ENCODE measurements around the gene CRB2.

The CRB2 gene

DNA sequence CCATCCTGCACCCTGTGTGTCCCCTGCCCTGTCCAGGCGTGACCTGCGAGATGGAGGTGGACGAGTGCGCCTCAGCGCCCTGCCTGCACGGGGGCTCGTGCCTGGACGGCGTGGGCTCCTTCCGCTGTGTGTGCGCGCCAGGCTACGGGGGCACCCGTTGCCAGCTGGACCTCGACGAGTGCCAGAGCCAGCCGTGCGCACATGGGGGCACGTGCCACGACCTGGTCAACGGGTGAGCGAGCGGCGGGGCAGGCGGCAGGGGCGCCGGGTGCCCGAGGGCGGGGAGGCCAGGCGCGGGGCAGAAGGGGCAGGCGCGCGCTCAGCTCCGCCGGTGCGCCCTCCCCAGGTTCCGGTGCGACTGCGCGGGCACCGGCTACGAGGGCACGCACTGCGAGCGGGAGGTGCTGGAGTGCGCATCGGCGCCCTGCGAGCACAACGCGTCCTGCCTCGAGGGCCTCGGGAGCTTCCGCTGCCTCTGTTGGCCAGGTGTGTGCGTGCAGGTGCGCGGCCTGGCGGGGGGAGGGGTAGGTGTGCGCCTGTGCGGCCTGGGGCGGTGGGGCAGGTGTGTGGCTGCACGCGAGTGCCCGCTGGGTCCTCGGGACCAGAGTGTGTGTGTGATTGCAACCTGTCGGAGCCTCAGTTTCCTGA, 10.0 kb downstream of the CRB2 start:
- Mint-ChIP-seq H3K27me3 (peaks cover 51% of the 10 kb centered on the region), H3K4me1 (no peaks in the 10 kb centered on the region), H3K36me3 (ENCODE audit: insufficient read depth) (peaks cover 2% of the 10 kb centered on the region), H3K9me3 (no peaks in the 10 kb centered on the region), H3K27ac (ENCODE audit: low read depth) (no peak overlapping the region), H3K4me3 (no peak overlapping the region)
- ATAC-seq (replicated peaks; ENCODE audit: extremely low read depth, poor library complexity, severe bottlenecking) = no peak
- no peak for DNase-seq (ENCODE audit: low spot score in 2 of 2)

DNA sequence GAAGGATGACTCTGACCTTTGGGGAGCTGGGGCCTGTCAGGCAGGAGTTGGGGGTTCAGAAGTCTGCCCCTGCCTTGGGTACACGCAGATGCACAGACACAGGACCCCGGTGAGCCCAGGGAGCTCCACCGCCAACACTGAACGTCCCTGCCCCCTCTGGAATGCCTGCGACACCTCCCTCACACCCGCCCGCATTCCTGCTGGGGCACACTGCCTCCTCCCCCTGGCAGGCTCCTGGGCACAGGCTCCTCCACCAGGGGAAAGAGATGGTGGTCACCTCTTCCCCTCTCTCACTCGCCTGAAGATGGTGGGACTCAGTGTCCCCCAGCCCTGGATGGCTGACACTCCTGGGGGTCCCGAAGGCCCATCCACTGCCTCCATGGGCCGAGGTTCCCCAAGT, 12.0 kb downstream of the CRB2 start:
- H3K27me3 Mint-ChIP-seq = peaks cover 62% of the 10 kb centered on the region
- peaks cover 8% of the 10 kb centered on the region for H3K4me1 Mint-ChIP-seq
- no peak overlapping the region for H3K4me3 Mint-ChIP-seq
- DNase-seq (ENCODE audit: low spot score in 2 of 2) (no peak), ATAC-seq (replicated peaks; ENCODE audit: extremely low read depth, poor library complexity, severe bottlenecking) (no peak)
- no peak overlapping the region for H3K27ac Mint-ChIP-seq (ENCODE audit: low read depth)
- peaks cover 4% of the 10 kb centered on the region for H3K36me3 Mint-ChIP-seq (ENCODE audit: insufficient read depth)
- H3K9me3 Mint-ChIP-seq = no peaks in the 10 kb centered on the region

DNA sequence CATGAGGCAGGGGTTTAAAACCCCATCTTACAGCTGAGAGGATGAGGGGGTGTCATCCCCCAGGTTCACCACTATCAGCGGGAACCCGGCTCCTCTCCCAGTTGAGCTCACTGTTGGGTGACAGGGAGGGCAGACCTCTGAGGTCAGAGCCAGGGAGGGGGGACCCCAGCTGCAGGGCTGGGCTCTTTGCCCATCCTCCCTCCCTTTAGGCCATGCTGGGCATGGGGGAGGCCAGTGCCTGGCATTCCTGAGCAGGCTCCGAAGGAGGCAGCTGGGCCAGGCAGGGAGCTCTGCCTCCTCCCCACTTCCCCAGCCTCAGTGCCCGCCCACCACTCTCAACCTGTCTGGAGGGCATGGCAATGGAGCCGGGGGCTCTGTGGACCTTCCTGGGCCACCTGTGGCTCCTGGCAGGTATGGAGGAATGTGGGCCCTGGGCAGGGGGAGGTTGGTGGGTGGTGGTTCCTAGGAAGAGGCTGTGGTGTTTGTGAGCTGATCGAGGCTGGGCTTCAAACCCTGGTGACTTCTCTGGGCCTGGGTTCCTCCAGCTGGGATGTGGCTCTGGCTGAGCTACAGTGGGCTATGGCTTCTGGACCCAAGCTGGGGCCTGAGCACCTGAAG, 12.6 kb downstream of the CRB2 start:
- H3K36me3 Mint-ChIP-seq (ENCODE audit: insufficient read depth) = peaks cover 4% of the 10 kb centered on the region
- no peak overlapping the region for H3K27ac Mint-ChIP-seq (ENCODE audit: low read depth)
- DNase-seq (ENCODE audit: low spot score in 2 of 2) (no peak), ATAC-seq (replicated peaks; ENCODE audit: extremely low read depth, poor library complexity, severe bottlenecking) (no peak)
- peaks cover 8% of the 10 kb centered on the region for H3K4me1 Mint-ChIP-seq
- no peak overlapping the region for H3K4me3 Mint-ChIP-seq
- H3K9me3 Mint-ChIP-seq = no peaks in the 10 kb centered on the region
- peaks cover 61% of the 10 kb centered on the region for H3K27me3 Mint-ChIP-seq

DNA sequence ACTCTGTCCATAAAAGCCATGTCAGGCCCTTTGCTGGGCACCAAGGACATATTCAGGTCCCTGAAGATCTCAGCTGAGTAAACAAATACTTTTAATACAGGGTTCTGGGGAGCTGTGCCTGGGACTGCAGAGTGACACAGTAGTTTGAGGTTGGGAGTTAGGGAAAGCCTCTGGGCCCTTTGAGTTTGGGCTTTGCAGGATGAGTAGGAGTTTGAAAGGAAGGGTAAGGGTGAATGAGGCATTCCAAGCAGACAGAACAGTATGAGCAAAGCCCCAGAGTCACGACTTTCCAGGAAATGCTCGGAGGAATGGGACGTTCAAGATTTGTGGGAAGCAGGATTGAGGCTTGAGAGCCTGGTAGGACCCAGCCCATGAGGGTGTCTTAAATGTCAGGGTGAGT, 13.3 kb downstream of the CRB2 start:
- Mint-ChIP-seq H3K4me1 (peaks cover 8% of the 10 kb centered on the region), H3K9me3 (no peaks in the 10 kb centered on the region), H3K4me3 (no peak overlapping the region), H3K27me3 (peaks cover 60% of the 10 kb centered on the region), H3K27ac (ENCODE audit: low read depth) (no peak overlapping the region), H3K36me3 (ENCODE audit: insufficient read depth) (peaks cover 4% of the 10 kb centered on the region)
- ATAC-seq (replicated peaks; ENCODE audit: extremely low read depth, poor library complexity, severe bottlenecking) = no peak
- no peak for DNase-seq (ENCODE audit: low spot score in 2 of 2)

DNA sequence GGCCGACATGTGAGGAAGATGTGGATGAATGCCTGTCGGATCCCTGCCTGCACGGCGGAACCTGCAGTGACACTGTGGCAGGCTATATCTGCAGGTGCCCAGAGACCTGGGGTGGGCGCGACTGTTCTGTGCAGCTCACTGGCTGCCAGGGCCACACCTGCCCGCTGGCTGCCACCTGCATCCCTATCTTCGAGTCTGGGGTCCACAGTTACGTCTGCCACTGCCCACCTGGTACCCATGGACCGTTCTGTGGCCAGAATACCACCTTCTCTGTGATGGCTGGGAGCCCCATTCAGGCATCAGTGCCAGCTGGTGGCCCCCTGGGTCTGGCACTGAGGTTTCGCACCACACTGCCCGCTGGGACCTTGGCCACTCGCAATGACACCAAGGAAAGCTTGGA, 14.1 kb downstream of the CRB2 start:
- no peak for ATAC-seq (replicated peaks; ENCODE audit: extremely low read depth, poor library complexity, severe bottlenecking)
- Mint-ChIP-seq H3K27me3 (peaks cover 68% of the 10 kb centered on the region), H3K36me3 (ENCODE audit: insufficient read depth) (peaks cover 4% of the 10 kb centered on the region), H3K4me3 (no peak overlapping the region), H3K4me1 (peaks cover 8% of the 10 kb centered on the region), H3K9me3 (no peaks in the 10 kb centered on the region), H3K27ac (ENCODE audit: low read depth) (no peak overlapping the region)
- DNase-seq (ENCODE audit: low spot score in 2 of 2) = no peak

DNA sequence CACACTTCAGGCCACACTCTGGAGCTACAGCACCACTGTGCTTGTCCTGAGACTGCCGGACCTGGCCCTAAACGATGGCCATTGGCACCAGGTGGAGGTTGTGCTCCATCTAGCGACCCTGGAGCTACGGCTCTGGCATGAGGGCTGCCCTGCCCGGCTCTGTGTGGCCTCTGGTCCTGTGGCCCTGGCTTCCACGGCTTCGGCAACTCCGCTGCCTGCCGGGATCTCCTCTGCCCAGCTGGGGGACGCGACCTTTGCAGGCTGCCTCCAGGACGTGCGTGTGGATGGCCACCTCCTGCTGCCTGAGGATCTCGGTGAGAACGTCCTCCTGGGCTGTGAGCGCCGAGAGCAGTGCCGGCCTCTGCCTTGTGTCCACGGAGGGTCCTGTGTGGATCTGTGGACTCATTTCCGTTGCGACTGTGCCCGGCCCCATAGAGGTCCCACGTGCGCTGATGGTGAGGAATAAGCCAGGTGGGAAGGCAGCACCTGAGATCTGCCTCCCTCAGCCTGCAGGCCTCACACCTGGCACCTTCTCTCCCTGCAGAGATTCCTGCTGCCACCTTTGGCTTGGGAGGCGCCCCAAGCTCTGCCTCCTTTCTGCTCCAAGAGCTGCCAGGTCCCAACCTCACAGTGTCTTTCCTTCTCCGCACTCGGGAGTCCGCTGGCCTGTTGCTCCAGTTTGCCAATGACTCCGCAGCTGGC, 14.7 kb downstream of the CRB2 start:
- ATAC-seq (replicated peaks; ENCODE audit: extremely low read depth, poor library complexity, severe bottlenecking) (no peak), DNase-seq (ENCODE audit: low spot score in 2 of 2) (no peak)
- peaks cover 3% of the 10 kb centered on the region for H3K36me3 Mint-ChIP-seq (ENCODE audit: insufficient read depth)
- no peak overlapping the region for H3K27ac Mint-ChIP-seq (ENCODE audit: low read depth)
- no peaks in the 10 kb centered on the region for H3K9me3 Mint-ChIP-seq
- peaks cover 71% of the 10 kb centered on the region for H3K27me3 Mint-ChIP-seq
- no peak overlapping the region for H3K4me3 Mint-ChIP-seq
- H3K4me1 Mint-ChIP-seq = peaks cover 8% of the 10 kb centered on the region

DNA sequence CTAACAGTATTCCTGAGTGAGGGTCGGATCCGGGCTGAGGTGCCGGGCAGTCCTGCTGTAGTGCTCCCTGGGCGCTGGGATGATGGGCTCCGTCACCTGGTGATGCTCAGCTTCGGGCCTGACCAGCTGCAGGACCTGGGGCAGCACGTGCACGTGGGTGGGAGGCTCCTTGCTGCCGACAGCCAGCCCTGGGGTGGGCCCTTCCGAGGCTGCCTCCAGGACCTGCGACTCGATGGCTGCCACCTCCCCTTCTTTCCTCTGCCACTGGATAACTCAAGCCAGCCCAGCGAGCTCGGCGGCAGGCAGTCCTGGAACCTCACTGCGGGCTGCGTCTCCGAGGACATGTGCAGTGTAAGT, 15.2 kb downstream of the CRB2 start:
- DNase-seq (ENCODE audit: low spot score in 2 of 2) (no peak), ATAC-seq (replicated peaks; ENCODE audit: extremely low read depth, poor library complexity, severe bottlenecking) (no peak)
- Mint-ChIP-seq H3K36me3 (ENCODE audit: insufficient read depth) (peaks cover 2% of the 10 kb centered on the region), H3K9me3 (no peaks in the 10 kb centered on the region), H3K4me1 (peaks cover 8% of the 10 kb centered on the region), H3K27ac (ENCODE audit: low read depth) (no peak overlapping the region), H3K27me3 (peaks cover 71% of the 10 kb centered on the region), H3K4me3 (no peak overlapping the region)

DNA sequence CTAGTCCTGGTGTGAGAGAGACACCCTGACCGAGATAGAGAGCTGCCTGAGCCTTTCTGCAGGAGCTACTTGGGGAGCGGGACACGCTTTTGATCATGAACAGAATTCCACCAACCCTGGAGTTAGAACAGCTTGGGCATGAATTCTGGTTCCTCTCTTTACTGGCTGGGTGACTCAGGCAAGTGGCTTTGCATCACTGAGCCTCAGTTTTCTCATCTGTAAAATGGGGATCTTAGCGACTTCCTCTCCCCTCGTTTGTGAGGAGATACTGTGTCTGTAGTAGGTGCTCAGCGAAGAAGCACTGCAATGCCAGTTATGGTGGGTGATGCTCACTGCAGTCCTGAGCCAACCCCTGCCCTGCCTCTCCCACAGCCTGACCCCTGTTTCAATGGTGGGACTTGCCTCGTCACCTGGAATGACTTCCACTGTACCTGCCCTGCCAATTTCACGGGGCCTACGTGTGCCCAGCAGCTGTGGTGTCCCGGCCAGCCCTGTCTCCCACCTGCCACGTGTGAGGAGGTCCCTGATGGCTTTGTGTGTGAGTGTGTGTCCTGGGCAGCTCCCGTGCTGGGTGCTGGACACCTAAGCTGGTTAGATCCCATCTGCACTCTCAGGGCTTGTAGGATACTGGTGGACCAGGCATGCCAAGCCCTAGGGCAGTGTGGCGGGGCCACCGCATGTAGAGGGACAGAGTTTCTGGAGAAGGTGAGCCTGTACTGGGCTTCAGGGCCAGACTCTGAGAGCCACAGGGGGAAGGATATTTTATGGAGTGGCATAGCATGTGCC, 16.0 kb downstream of the CRB2 start:
- DNase-seq (ENCODE audit: low spot score in 2 of 2) (no peak), ATAC-seq (replicated peaks; ENCODE audit: extremely low read depth, poor library complexity, severe bottlenecking) (no peak)
- no peaks in the 10 kb centered on the region for H3K9me3 Mint-ChIP-seq
- H3K4me3 Mint-ChIP-seq = no peak overlapping the region
- peak overlapping the region; percentile 23 for H3K27ac Mint-ChIP-seq (ENCODE audit: low read depth)
- peaks cover 2% of the 10 kb centered on the region for H3K36me3 Mint-ChIP-seq (ENCODE audit: insufficient read depth)
- H3K27me3 Mint-ChIP-seq = peaks cover 71% of the 10 kb centered on the region
- peaks cover 8% of the 10 kb centered on the region for H3K4me1 Mint-ChIP-seq

DNA sequence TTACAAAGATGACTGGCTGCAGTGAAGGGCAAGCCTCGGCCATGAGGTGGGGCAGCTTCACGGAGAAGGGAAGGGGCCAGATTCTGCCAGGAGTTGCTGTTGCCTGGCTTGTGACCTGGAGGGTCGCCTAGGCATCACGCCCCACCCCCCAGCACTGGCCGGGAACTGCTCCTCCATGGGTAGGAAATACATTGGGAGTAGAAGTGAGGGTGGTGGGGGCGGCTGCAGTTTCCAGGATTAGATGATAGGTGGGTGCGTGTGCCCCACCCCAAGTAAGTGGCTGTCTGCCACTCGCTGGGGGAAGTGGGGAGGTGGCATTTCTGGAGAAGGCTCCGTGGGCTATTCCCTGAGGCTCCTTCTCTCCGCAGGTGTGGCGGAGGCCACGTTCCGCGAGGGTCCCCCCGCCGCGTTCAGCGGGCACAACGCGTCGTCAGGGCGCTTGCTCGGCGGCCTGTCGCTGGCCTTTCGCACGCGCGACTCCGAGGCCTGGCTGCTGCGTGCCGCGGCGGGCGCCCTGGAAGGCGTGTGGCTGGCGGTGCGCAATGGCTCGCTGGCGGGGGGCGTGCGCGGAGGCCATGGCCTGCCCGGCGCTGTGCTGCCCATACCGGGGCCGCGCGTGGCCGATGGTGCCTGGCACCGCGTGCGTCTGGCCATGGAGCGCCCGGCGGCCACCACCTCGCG, 16.9 kb downstream of the CRB2 start:
- Mint-ChIP-seq H3K9me3 (no peaks in the 10 kb centered on the region), H3K4me3 (no peak overlapping the region), H3K4me1 (peaks cover 8% of the 10 kb centered on the region), H3K36me3 (ENCODE audit: insufficient read depth) (peaks cover 2% of the 10 kb centered on the region), H3K27me3 (peaks cover 64% of the 10 kb centered on the region), H3K27ac (ENCODE audit: low read depth) (peak overlapping the region; percentile 23)
- DNase-seq (ENCODE audit: low spot score in 2 of 2) = no peak
- ATAC-seq (replicated peaks; ENCODE audit: extremely low read depth, poor library complexity, severe bottlenecking) = no peak

DNA sequence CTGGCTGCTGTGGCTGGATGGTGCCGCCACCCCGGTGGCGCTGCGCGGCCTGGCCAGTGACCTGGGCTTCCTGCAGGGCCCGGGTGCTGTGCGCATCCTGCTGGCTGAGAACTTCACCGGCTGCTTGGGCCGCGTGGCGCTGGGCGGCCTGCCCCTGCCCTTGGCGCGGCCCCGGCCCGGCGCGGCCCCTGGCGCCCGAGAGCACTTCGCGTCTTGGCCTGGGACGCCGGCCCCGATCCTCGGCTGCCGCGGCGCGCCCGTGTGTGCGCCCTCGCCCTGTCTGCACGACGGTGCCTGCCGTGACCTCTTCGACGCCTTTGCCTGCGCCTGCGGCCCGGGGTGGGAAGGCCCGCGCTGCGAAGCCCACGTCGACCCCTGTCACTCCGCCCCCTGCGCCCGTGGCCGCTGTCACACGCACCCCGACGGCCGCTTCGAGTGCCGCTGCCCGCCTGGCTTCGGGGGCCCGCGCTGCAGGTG, 17.5 kb downstream of the CRB2 start:
- no peak overlapping the region for H3K27ac Mint-ChIP-seq (ENCODE audit: low read depth)
- DNase-seq (ENCODE audit: low spot score in 2 of 2) (no peak), ATAC-seq (replicated peaks; ENCODE audit: extremely low read depth, poor library complexity, severe bottlenecking) (no peak)
- peaks cover 2% of the 10 kb centered on the region for H3K36me3 Mint-ChIP-seq (ENCODE audit: insufficient read depth)
- H3K9me3 Mint-ChIP-seq = no peaks in the 10 kb centered on the region
- peaks cover 58% of the 10 kb centered on the region for H3K27me3 Mint-ChIP-seq
- peaks cover 8% of the 10 kb centered on the region for H3K4me1 Mint-ChIP-seq
- no peak overlapping the region for H3K4me3 Mint-ChIP-seq

DNA sequence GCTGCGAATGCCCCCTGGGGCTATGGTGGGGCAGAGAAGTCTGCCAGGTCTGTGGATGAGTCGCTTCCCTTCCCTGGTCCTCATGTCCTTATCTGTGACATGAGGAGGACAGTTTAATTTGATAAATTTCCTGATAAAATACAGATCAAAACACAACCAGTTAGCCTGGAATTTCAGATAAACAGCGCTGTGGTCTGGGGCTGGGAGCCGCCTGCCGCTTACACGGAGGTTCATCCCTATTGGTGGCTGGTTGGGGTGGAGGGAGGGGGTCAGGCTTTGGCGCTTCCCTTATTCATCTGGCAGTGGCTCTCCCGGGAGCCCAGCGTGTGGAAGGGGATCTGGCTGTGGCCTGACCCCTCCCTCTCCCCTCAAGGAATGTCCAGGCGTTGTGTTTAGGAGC, 17.9 kb downstream of the CRB2 start:
- H3K27ac Mint-ChIP-seq (ENCODE audit: low read depth) = no peak overlapping the region
- no peaks in the 10 kb centered on the region for H3K9me3 Mint-ChIP-seq
- peaks cover 2% of the 10 kb centered on the region for H3K36me3 Mint-ChIP-seq (ENCODE audit: insufficient read depth)
- peaks cover 54% of the 10 kb centered on the region for H3K27me3 Mint-ChIP-seq
- H3K4me1 Mint-ChIP-seq = peaks cover 8% of the 10 kb centered on the region
- no peak for DNase-seq (ENCODE audit: low spot score in 2 of 2)
- ATAC-seq (replicated peaks; ENCODE audit: extremely low read depth, poor library complexity, severe bottlenecking) = no peak
- H3K4me3 Mint-ChIP-seq = no peak overlapping the region

DNA sequence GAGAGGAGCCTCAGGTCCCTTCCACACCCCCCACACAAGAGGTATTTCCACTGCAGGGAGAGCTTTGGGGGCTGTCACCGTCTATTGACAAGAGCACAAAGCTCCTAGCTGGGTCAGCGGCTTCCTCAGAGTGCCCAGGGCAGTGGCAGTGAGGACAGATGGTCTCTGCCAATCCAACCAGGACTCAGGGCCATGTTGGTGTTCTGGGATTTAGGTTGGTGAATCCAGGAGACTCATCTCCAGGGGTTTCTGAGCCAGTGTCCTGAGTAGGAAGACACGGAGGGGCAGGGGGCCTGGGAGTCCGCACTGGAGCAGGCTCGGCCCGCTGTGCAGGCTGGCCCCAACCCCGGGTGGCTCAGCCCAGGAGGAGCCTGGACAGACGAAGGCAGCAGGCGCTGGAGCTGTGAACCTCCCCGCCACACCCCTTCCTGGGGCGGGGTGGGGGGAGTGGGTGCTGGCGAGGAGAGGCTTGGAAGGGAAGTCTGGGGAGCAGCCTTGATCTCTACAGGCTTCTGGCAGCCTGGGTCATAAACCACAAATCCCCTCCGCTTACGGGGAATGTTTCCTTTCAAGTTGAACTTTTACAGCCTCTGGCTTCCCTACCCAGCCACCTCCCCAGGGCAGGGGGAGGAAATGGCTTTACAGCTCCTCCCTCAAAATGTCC, 19.6 kb downstream of the CRB2 start:
- peaks cover 8% of the 10 kb centered on the region for H3K4me1 Mint-ChIP-seq
- H3K27ac Mint-ChIP-seq (ENCODE audit: low read depth) = no peak overlapping the region
- no peak overlapping the region for H3K4me3 Mint-ChIP-seq
- no peaks in the 10 kb centered on the region for H3K9me3 Mint-ChIP-seq
- peaks cover 3% of the 10 kb centered on the region for H3K36me3 Mint-ChIP-seq (ENCODE audit: insufficient read depth)
- H3K27me3 Mint-ChIP-seq = peaks cover 40% of the 10 kb centered on the region
- DNase-seq (ENCODE audit: low spot score in 2 of 2) (no peak), ATAC-seq (replicated peaks; ENCODE audit: extremely low read depth, poor library complexity, severe bottlenecking) (no peak)
